Ureter (tissue), 1 donor: ENCODE measurements around the gene RAB31. TPM values are rescaled to one million over a fixed set of nuclear protein-coding genes. Genes with fewer than 3 reads are reported as not detected.

Experiments used
- DNase-seq: peaks from one replicate; pipeline ENCODE4 v3.0.0-alpha.2; 2020; ENCODE audit warnings: low spot score
- total RNA-seq: library from RNA; stranded (reverse); gene quantifications from one replicate; pipeline ENCODE4 v1.2.4, GENCODE V29; 2023
- donor health status: DM: yes; HTN: yes; CAD: no.

The RAB31 gene
- total RNA-seq, 1 donor from 2014 or later: 46.0 TPM

- DNase-seq: no peak
Measured at GRCh38 chr18:9788860-9789259, 80.8 kb downstream of the RAB31 start.

GRCh38 chr18:9790261-9790660 is 82.2 kb downstream of the RAB31 start:
- no peak for DNase-seq

- DNase-seq: no peak
Measured at GRCh38 chr18:9791991-9792390, 83.9 kb downstream of the RAB31 start.

- DNase-seq: no peak
Measured at GRCh38 chr18:9792565-9793245, 84.6 kb downstream of the RAB31 start.

- DNase-seq: no peak
Measured at GRCh38 chr18:9796011-9796410, 87.9 kb downstream of the RAB31 start.

- no peak for DNase-seq
Measured at GRCh38 chr18:9796935-9797549, 88.9 kb downstream of the RAB31 start.

- DNase-seq: no peak
Measured at GRCh38 chr18:9802175-9803062, 94.3 kb downstream of the RAB31 start.

- no peak for DNase-seq
Measured at GRCh38 chr18:9803063-9803697, 95.1 kb downstream of the RAB31 start.

- no peak for DNase-seq
Measured at GRCh38 chr18:9803698-9804516, 95.8 kb downstream of the RAB31 start.

- no peak for DNase-seq
Measured at GRCh38 chr18:9804517-9805104, 96.5 kb downstream of the RAB31 start.

- DNase-seq: no peak
Measured at GRCh38 chr18:9806905-9807304, 98.8 kb downstream of the RAB31 start.

GRCh38 chr18:9808295-9809241 is 100.5 kb downstream of the RAB31 start:
- DNase-seq: no peak

- DNase-seq: no peak
Measured at GRCh38 chr18:9809697-9810096, 101.6 kb downstream of the RAB31 start.

- no peak for DNase-seq
Measured at GRCh38 chr18:9810299-9810698, 102.2 kb downstream of the RAB31 start.

- no peak for DNase-seq
Measured at GRCh38 chr18:9810994-9811705, 103.0 kb downstream of the RAB31 start.

- no peak for DNase-seq
Measured at GRCh38 chr18:9811978-9812377, 103.9 kb downstream of the RAB31 start.

GRCh38 chr18:9814431-9814830 is 106.3 kb downstream of the RAB31 start:
- no peak for DNase-seq

GRCh38 chr18:9817286-9817685 is 109.2 kb downstream of the RAB31 start:
- DNase-seq: no peak
